PC-9 (cell line): ENCODE results near the gene ASTN2. TPM values are rescaled to one million over a fixed set of nuclear protein-coding genes. Genes with fewer than 3 reads are reported as not detected.

Experiments
- BruUV-seq: library from RNA; stranded (reverse); fragments of 400-500 nt; replicated peaks from 2 replicates; lab custom pipeline; 2021; lab: Mats Ljungman, UMichigan
- CTCF ChIA-PET: fragments of 300-600 bp; sonication (Branson Sonifier 250); formaldehyde crosslinking; loops from one replicate; lab custom pipeline; 2022; ENCODE audit warnings: antibody characterized with exemption; lab: Charles Lee
- POLR2A ChIA-PET: fragments of 300-600 bp; sonication (Branson Sonifier 250); formaldehyde crosslinking; loops from one replicate; lab custom pipeline; 2022; ENCODE audit warnings: antibody characterized with exemption; ENCODE audit not compliant: unreplicated experiment; lab: Charles Lee
- DNase-seq, 2 experiments: peaks; one replicate each; pipeline versions ENCODE4 v3.0.0 to v3.0.0-alpha.2; 2015 to 2022; ENCODE audit warnings: mixed read lengths in 1 of 2
- H2AFZ ChIP-seq: fragments of 200-600 bp; sonication (generic); 2 replicates; pipeline ENCODE4 v1.8.1; 2017; ENCODE audit warnings: antibody characterized with exemption
- H3F3A ChIP-seq: fragments of 200-600 bp; sonication (generic); 2 replicates; pipeline ENCODE4 v1.8.1; 2017; ENCODE audit warnings: antibody characterized with exemption, mild to moderate bottlenecking, low read depth; ENCODE audit not compliant: insufficient read depth
- H3K27ac ChIP-seq: fragments of 200-600 bp; sonication (generic); 2 replicates; pipeline ENCODE4 v1.6.1; 2016; ENCODE audit warnings: mixed run types
- H3K27me3 ChIP-seq: fragments of 200-600 bp; sonication (generic); 2 replicates; pipeline ENCODE4 v1.6.1; 2016; ENCODE audit warnings: low read depth, mixed run types; ENCODE audit not compliant: insufficient read depth
- H3K36me3 ChIP-seq: fragments of 200-600 bp; sonication (generic); 2 replicates; pipeline ENCODE4 v1.6.1; 2016; ENCODE audit warnings: low read depth, mixed run types
- H3K4me1 ChIP-seq: fragments of 200-600 bp; sonication (generic); replicated peaks from 2 replicates; pipeline ENCODE4 v1.6.1; 2016; ENCODE audit warnings: mixed run types; ENCODE audit not compliant: insufficient read depth
- H3K4me2 ChIP-seq: fragments of 200-600 bp; sonication (generic); 2 replicates; pipeline ENCODE4 v1.6.1; 2017; ENCODE audit warnings: mixed run types
- H3K4me3 ChIP-seq: fragments of 200-600 bp; sonication (generic); 2 replicates; pipeline ENCODE4 v1.6.1; 2016; ENCODE audit warnings: mixed run types
- H3K79me2 ChIP-seq: fragments of 200-600 bp; sonication (generic); 2 replicates; pipeline ENCODE4 v1.6.1; 2017; ENCODE audit warnings: low read depth, mixed run types
- H3K9me2 ChIP-seq: fragments of 200-600 bp; sonication (generic); 2 replicates; pipeline ENCODE4 v1.8.1; 2017; ENCODE audit warnings: mild to moderate bottlenecking; ENCODE audit not compliant: insufficient read depth
- H3K9me3 ChIP-seq: fragments of 200-600 bp; sonication (generic); 2 replicates; pipeline ENCODE4 v1.8.1; 2016; ENCODE audit warnings: low read depth; ENCODE audit not compliant: insufficient read depth
- H4K20me1 ChIP-seq: fragments of 200-600 bp; sonication (generic); 2 replicates; pipeline ENCODE4 v1.8.1; 2017; ENCODE audit not compliant: insufficient read depth
- EZH2 ChIP-seq: fragments of 200-600 bp; sonication (generic); IDR thresholded peaks from 2 replicates; pipeline ENCODE4 v1.8.0; 2017; ENCODE audit warnings: antibody characterized with exemption, low read depth
- intact Hi-C: fragments of 100-400 bp; cut with micrococcal nuclease; formaldehyde crosslinking; loops from one replicate; pipeline ENCODE4 v1.10.0; 2022; ENCODE audit not compliant: unreplicated experiment
- total RNA-seq: library from RNA; stranded (reverse); gene quantifications from 2 replicates; pipeline ENCODE4 v1.2.3, GENCODE V29; 2021
- TF ChIP-seq, protein P1 (sequence below): fragments of 200-600 bp; sonication (generic); conservative IDR thresholded peaks from 2 replicates; pipeline ENCODE4 v1.6.1; 2017; ENCODE audit warnings: mixed run types, antibody characterized with exemption, mild to moderate bottlenecking, moderate library complexity

Gene ASTN2
- total RNA-seq, 1 experiment from 2014 or later = 6.2 TPM

DNA sequence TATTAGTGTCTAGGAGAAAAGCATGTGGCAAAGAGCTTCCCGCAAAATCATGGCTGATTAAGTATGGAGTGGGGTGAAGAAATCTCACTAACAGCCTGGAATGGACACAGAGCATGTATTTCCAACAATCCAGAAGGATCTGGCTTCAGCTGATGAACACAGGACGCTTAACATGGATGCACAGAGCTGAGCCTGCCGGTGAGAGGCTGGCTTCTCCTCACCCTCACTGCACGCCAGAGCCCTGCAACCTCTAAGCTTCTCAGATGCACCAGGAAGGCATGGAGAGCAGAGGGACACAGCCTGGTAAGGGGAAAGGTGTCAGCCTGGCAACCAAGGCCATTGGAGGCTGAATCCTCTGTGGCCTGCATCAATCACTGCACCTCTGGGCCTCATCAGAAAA lies 429.3 kb downstream of the ASTN2 start:
- Histone ChIP-seq H3K36me3 (no peaks in the 10 kb centered on the region), H3K4me2 (no peak overlapping the region), H3K27me3 (no peaks in the 10 kb centered on the region), H3K79me2 (no peaks in the 10 kb centered on the region), H3K4me3 (no peak overlapping the region), H3K9me3 (0 out of 2 replicates have a peak, but pooled peaks cover 8% of the 10 kb centered on the region), H3K9me2 (no peaks in the 10 kb centered on the region), H3K4me1 (peaks cover 21% of the 10 kb centered on the region), H2AFZ (no peak overlapping the region), H4K20me1 (no peaks in the 10 kb centered on the region), H3F3A (0 out of 2 replicates have a peak, but pooled peaks cover 5% of the 10 kb centered on the region), H3K27ac (no peak overlapping the region)
- no TSS peak for BruUV-seq
- CTCF ChIA-PET = no interaction called here
- intact Hi-C loops = no loop called here
- TF ChIP-seq EZH2 = no peak
- TF ChIP-seq, protein P1, sequence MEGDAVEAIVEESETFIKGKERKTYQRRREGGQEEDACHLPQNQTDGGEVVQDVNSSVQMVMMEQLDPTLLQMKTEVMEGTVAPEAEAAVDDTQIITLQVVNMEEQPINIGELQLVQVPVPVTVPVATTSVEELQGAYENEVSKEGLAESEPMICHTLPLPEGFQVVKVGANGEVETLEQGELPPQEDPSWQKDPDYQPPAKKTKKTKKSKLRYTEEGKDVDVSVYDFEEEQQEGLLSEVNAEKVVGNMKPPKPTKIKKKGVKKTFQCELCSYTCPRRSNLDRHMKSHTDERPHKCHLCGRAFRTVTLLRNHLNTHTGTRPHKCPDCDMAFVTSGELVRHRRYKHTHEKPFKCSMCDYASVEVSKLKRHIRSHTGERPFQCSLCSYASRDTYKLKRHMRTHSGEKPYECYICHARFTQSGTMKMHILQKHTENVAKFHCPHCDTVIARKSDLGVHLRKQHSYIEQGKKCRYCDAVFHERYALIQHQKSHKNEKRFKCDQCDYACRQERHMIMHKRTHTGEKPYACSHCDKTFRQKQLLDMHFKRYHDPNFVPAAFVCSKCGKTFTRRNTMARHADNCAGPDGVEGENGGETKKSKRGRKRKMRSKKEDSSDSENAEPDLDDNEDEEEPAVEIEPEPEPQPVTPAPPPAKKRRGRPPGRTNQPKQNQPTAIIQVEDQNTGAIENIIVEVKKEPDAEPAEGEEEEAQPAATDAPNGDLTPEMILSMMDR = no peak
- POLR2A ChIA-PET = no interaction called here
- DNase-seq = no peak

DNA sequence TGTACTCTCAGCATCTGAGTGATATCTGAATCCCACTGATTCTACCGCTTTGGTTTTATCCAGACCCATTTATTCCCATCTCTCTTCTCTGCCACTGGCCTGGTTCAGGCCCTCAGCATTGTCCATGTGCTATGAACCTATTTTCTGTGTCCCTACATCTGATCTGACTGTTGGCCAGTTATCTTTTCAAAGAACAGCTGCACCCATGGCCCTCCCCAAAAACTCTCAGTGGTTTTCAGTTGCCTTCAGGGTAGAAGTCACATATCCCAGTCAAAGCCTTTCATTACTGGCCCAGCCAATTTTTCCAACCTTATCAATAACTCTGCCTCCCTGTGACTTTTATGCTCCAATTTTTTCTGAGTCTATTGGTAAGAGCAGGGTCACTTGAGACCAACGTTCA lies 430.7 kb downstream of the ASTN2 start:
- POLR2A ChIA-PET = no interaction called here
- Histone ChIP-seq H2AFZ (no peak overlapping the region), H3K27me3 (no peaks in the 10 kb centered on the region), H3K9me3 (0 out of 2 replicates have a peak, but pooled peaks cover 8% of the 10 kb centered on the region), H3K4me2 (no peak overlapping the region), H3K27ac (no peak overlapping the region), H4K20me1 (no peaks in the 10 kb centered on the region), H3K79me2 (no peaks in the 10 kb centered on the region), H3K4me3 (no peak overlapping the region), H3K9me2 (no peaks in the 10 kb centered on the region), H3F3A (no peaks in the 10 kb centered on the region), H3K4me1 (peaks cover 19% of the 10 kb centered on the region), H3K36me3 (no peaks in the 10 kb centered on the region)
- BruUV-seq = no TSS peak
- intact Hi-C loops = no loop called here
- TF ChIP-seq EZH2 = no peak
- TF ChIP-seq, protein P1 = no peak
- CTCF ChIA-PET = no interaction called here
- no peak for DNase-seq

DNA sequence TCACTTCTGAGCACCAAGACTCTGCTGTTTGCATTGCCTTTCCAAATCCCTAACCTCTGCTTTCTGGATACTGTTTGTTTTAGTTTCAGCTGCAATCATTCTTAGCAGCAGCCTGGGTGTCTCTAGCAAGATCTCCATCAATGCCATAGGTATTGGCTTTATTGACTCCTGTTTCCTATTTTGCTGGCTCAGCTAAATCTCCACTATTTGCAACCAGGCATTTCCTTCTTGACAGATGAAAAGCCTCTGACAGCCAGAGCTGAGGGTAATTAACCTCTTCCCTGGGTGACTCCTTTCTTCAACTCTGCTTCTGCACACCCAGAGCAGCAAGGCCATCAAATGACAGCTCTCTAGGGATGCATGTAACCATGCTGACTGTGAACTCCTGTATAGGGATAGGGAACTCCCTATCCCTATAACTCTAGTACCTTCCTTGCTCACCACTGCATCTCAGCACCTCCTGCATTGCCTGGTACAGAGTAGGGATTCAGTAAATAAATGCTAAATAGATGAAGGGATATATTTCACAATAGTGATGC lies 434.2 kb downstream of the ASTN2 start:
- Histone ChIP-seq H3K27ac (no peak overlapping the region), H3F3A (no peaks in the 10 kb centered on the region), H2AFZ (no peak overlapping the region), H3K9me3 (no peaks in the 10 kb centered on the region), H4K20me1 (no peaks in the 10 kb centered on the region), H3K36me3 (no peaks in the 10 kb centered on the region), H3K4me1 (peaks cover 18% of the 10 kb centered on the region), H3K79me2 (no peaks in the 10 kb centered on the region), H3K4me3 (no peak overlapping the region), H3K9me2 (no peaks in the 10 kb centered on the region), H3K4me2 (no peak overlapping the region), H3K27me3 (no peaks in the 10 kb centered on the region)
- DNase-seq = no peak
- TF ChIP-seq, protein P1 = no peak
- TF ChIP-seq EZH2 = no peak
- no TSS peak for BruUV-seq
- intact Hi-C loops = no loop called here
- ChIA-PET POLR2A (no interaction called here), CTCF (no interaction called here)
